WTC11 (cell line): ENCODE results near the gene RPEL1. TPM values are rescaled to one million over a fixed set of nuclear protein-coding genes. Genes with fewer than 3 reads are reported as not detected.

ENCODE experiments used
- ATAC-seq: fragments of 200-7000 bp; cut with Tn5 transposase; 2 replicates; pipeline ENCODE4 v1.10.0; 2021; ENCODE audit warnings: mild to moderate bottlenecking, moderate library complexity
- CTCF ChIA-PET: fragments of 300-600 bp; sonication (Branson Sonifier 250); formaldehyde crosslinking; loops from one replicate; lab custom pipeline; 2021; ENCODE audit warnings: antibody characterized with exemption; lab: Charles Lee
- POLR2A ChIA-PET: fragments of 350-600 bp; sonication (Branson Sonifier 250); formaldehyde crosslinking; loops from one replicate; lab custom pipeline; 2021; ENCODE audit warnings: antibody characterized with exemption; lab: Charles Lee
- DNase-seq: peaks from one replicate; pipeline ENCODE4 v3.0.0; 2021; ENCODE audit warnings: low spot score
- H3K27ac Mint-ChIP-seq: 2 replicates; pipeline ENCODE4 v1.8.0; 2021; ENCODE audit warnings: mixed read lengths
- H3K27me3 Mint-ChIP-seq: 2 replicates; pipeline ENCODE4 v1.8.0; 2021; ENCODE audit warnings: low read depth, mild to moderate bottlenecking, moderate library complexity, mixed read lengths
- H3K36me3 Mint-ChIP-seq: 2 replicates; pipeline ENCODE4 v1.8.0; 2021; ENCODE audit warnings: mixed read lengths
- H3K4me1 Mint-ChIP-seq: 2 replicates; pipeline ENCODE4 v1.8.0; 2022; ENCODE audit warnings: mixed read lengths
- H3K4me3 Mint-ChIP-seq: 2 replicates; pipeline ENCODE4 v1.8.0; 2021; ENCODE audit warnings: mild to moderate bottlenecking, moderate library complexity, mixed read lengths
- H3K9me3 Mint-ChIP-seq: 2 replicates; pipeline ENCODE4 v1.8.0; 2021; ENCODE audit warnings: mixed read lengths
- ETV6 ChIP-seq: sonication (generic); formaldehyde crosslinking; IDR thresholded peaks from 2 replicates; pipeline ENCODE4 v1.8.1; 2022; ENCODE audit warnings: mild to moderate bottlenecking, missing genetic modification reagents
- FOXK1 ChIP-seq: sonication (generic); formaldehyde crosslinking; IDR thresholded peaks from 2 replicates; pipeline ENCODE4 v1.8.0; 2022; ENCODE audit warnings: mild to moderate bottlenecking, moderate library complexity, missing genetic modification reagents
- JUN ChIP-seq: sonication (generic); formaldehyde crosslinking; IDR thresholded peaks from 2 replicates; pipeline ENCODE4 v1.8.0; 2023; ENCODE audit warnings: mild to moderate bottlenecking, missing genetic modification reagents
- MXD4 ChIP-seq: fragments of 250-450 bp; sonication (Bioruptor Pico); IDR thresholded peaks from 2 replicates; pipeline ENCODE4 v1.8.0; 2021; ENCODE audit warnings: mild to moderate bottlenecking, moderate library complexity, borderline replicate concordance
- MYBL2 ChIP-seq: sonication (generic); formaldehyde crosslinking; IDR thresholded peaks from 2 replicates; pipeline ENCODE4 v1.8.1; 2023; ENCODE audit warnings: mild to moderate bottlenecking, moderate library complexity, missing genetic modification reagents
- NFYB ChIP-seq: sonication (generic); formaldehyde crosslinking; conservative IDR thresholded peaks from 2 replicates; pipeline ENCODE4 v1.8.0; 2022; ENCODE audit warnings: low read depth, missing genetic modification reagents
- NR2C2 ChIP-seq: sonication (generic); formaldehyde crosslinking; IDR thresholded peaks from 2 replicates; pipeline ENCODE4 v1.8.0; 2022; ENCODE audit warnings: mild to moderate bottlenecking, missing genetic modification reagents
- OVOL2 ChIP-seq: fragments of 250-450 bp; sonication (Bioruptor Pico); IDR thresholded peaks from 2 replicates; pipeline ENCODE4 v1.9.0; 2021; ENCODE audit warnings: mild to moderate bottlenecking, borderline replicate concordance
- SOX15 ChIP-seq: fragments of 250-450 bp; sonication (Bioruptor Pico); IDR thresholded peaks from 2 replicates; pipeline ENCODE4 v1.9.0; 2021; ENCODE audit warnings: mild to moderate bottlenecking
- ZBTB21 ChIP-seq: sonication (generic); formaldehyde crosslinking; IDR thresholded peaks from 2 replicates; pipeline ENCODE4 v1.8.1; 2023; ENCODE audit warnings: mild to moderate bottlenecking, missing genetic modification reagents, borderline replicate concordance
- ZNF121 ChIP-seq: sonication (generic); formaldehyde crosslinking; IDR thresholded peaks from 2 replicates; pipeline ENCODE4 v1.8.0; 2023; ENCODE audit warnings: missing genetic modification reagents
- total RNA-seq: library from RNA; stranded (reverse); gene quantifications from 3 replicates; pipeline ENCODE4 v1.2.3, GENCODE V29; 2021
- TF ChIP-seq, protein P1 (sequence below): sonication (generic); formaldehyde crosslinking; IDR thresholded peaks from 2 replicates; pipeline ENCODE4 v1.8.1; 2023; ENCODE audit warnings: mild to moderate bottlenecking, missing genetic modification reagents, moderate library complexity
- TF ChIP-seq, protein P2 (sequence below): sonication (generic); formaldehyde crosslinking; IDR thresholded peaks from 2 replicates; pipeline ENCODE4 v1.8.1; 2023; ENCODE audit warnings: mild to moderate bottlenecking, missing genetic modification reagents
- TF ChIP-seq, protein P3 (sequence below): sonication (generic); formaldehyde crosslinking; conservative IDR thresholded peaks from 2 replicates; pipeline ENCODE4 v1.8.1; 2023; ENCODE audit warnings: mild to moderate bottlenecking, low read depth, missing genetic modification reagents, moderate library complexity
- TF ChIP-seq, protein P4 (sequence below): sonication (generic); formaldehyde crosslinking; IDR thresholded peaks from 2 replicates; pipeline ENCODE4 v1.8.0; 2022; ENCODE audit warnings: mild to moderate bottlenecking, missing genetic modification reagents
- TF ChIP-seq, protein P5 (sequence below): fragments of 200-600 bp; IDR thresholded peaks from 2 replicates; pipeline ENCODE4 v1.8.0; 2022; ENCODE audit warnings: antibody characterized with exemption
- TF ChIP-seq, protein P6 (sequence below): sonication (generic); formaldehyde crosslinking; IDR thresholded peaks from 2 replicates; pipeline ENCODE4 v1.8.1; 2023; ENCODE audit warnings: mild to moderate bottlenecking, missing genetic modification reagents, borderline replicate concordance

The RPEL1 gene
- total RNA-seq, 1 experiment from 2014 or later = 0.09 TPM

DNA sequence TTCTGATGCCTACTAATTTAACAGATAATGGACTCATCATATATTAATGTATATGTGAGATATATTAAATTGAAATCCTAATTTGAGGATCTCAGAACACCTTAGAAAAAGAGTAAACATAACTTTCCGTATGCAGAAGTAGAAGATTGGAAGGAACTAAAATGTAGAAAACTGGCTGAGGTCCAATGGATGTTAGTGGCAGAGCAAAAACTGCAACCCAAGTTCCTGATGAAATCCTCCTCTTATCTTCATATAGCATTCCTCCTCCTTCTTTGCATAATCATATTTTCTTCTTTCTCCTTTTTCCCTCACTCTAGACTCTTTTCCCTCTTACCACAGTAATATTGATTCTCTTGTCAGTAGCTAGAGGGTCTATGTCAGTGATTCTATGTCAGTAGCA lies 37.3 kb downstream of the RPEL1 start (continued):
- no peak for TF ChIP-seq OVOL2 (CRISPR knock-in tag)
- TF ChIP-seq, protein P1, sequence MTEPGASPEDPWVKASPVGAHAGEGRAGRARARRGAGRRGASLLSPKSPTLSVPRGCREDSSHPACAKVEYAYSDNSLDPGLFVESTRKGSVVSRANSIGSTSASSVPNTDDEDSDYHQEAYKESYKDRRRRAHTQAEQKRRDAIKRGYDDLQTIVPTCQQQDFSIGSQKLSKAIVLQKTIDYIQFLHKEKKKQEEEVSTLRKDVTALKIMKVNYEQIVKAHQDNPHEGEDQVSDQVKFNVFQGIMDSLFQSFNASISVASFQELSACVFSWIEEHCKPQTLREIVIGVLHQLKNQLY = no peak
- TF ChIP-seq MYBL2 (CRISPR knock-in tag) = no peak
- TF ChIP-seq, protein P2, sequence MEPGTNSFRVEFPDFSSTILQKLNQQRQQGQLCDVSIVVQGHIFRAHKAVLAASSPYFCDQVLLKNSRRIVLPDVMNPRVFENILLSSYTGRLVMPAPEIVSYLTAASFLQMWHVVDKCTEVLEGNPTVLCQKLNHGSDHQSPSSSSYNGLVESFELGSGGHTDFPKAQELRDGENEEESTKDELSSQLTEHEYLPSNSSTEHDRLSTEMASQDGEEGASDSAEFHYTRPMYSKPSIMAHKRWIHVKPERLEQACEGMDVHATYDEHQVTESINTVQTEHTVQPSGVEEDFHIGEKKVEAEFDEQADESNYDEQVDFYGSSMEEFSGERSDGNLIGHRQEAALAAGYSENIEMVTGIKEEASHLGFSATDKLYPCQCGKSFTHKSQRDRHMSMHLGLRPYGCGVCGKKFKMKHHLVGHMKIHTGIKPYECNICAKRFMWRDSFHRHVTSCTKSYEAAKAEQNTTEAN (CRISPR knock-in tag) = no peak
- no peak for TF ChIP-seq ZBTB21 (CRISPR knock-in tag)
- TF ChIP-seq JUN (CRISPR knock-in tag) = no peak
- no peak for TF ChIP-seq ETV6
- no peak for TF ChIP-seq MXD4 (CRISPR knock-in tag)
- TF ChIP-seq, all 79 proteins: peak for 0

DNA sequence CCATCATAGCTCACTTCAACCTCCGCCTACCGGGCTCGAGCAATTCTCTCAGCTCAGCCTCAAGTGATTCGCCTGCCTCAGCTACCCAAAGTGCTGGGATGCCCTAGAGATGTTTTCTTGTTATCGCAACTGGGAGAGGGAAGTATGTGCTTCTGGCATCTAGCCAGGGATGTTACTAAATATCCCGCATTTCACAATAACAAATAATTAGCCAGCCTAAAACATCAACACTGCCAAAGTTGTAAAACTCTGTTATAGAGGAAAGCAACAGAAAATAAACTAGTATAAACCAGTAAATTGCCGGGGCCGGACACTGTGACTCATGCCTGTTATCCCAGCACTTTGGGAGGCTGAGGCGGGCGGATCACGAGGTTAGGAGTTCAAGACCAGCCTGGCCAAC lies 38.5 kb downstream of the RPEL1 start:
- ATAC-seq (no peak), DNase-seq (no peak)
- POLR2A ChIA-PET = no interaction called here
- Mint-ChIP-seq H3K9me3 (no peaks in the 10 kb centered on the region), H3K4me1 (peaks cover 25% of the 10 kb centered on the region), H3K4me3 (no peak overlapping the region), H3K36me3 (no peaks in the 10 kb centered on the region), H3K27me3 (peaks cover 22% of the 10 kb centered on the region), H3K27ac (no peak overlapping the region)
- CTCF ChIA-PET = no interaction called here
- TF ChIP-seq ZNF121 (CRISPR knock-in tag) = peak; percentile 31; the same call in 1 of the 2 replicates
- TF ChIP-seq, protein P3, sequence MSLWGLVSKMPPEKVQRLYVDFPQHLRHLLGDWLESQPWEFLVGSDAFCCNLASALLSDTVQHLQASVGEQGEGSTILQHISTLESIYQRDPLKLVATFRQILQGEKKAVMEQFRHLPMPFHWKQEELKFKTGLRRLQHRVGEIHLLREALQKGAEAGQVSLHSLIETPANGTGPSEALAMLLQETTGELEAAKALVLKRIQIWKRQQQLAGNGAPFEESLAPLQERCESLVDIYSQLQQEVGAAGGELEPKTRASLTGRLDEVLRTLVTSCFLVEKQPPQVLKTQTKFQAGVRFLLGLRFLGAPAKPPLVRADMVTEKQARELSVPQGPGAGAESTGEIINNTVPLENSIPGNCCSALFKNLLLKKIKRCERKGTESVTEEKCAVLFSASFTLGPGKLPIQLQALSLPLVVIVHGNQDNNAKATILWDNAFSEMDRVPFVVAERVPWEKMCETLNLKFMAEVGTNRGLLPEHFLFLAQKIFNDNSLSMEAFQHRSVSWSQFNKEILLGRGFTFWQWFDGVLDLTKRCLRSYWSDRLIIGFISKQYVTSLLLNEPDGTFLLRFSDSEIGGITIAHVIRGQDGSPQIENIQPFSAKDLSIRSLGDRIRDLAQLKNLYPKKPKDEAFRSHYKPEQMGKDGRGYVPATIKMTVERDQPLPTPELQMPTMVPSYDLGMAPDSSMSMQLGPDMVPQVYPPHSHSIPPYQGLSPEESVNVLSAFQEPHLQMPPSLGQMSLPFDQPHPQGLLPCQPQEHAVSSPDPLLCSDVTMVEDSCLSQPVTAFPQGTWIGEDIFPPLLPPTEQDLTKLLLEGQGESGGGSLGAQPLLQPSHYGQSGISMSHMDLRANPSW = no peak

DNA sequence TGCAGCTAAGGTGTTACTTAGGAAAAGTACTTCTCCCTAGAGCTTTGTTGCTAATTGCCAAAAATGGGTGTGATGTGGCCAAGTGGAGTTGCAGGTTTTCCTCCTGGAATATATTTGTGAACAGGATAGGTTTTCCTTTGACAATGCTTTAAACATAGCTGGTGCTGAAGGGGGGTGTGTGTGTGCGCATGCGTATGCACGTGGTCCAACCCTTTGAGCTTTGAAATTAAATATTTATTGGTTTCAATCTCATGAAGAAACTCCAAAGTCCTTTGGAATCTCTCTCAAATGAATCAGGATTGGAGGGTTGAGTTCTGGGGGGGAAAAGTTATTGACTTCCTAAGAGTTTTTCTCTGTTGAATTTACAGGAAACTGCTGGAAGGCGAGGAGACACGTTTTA lies 42.3 kb downstream of the RPEL1 start:
- Mint-ChIP-seq H3K9me3 (no peaks in the 10 kb centered on the region), H3K4me3 (no peak overlapping the region), H3K27me3 (no peaks in the 10 kb centered on the region), H3K4me1 (no peaks in the 10 kb centered on the region)
- CTCF ChIA-PET = interaction anchor here (0.9 to 1.2 kb wide), 2 partner anchors 9 to 11 kb away, joined by 3 read pairs; partner anchors contain the start of gene INA
- DNase-seq (no peak), ATAC-seq (no peak)
- no peak for TF ChIP-seq JUN (CRISPR knock-in tag)
- TF ChIP-seq, protein P3 = no peak
- TF ChIP-seq NFYB = no peak
- TF ChIP-seq, all 79 proteins: peak for 0
- POLR2A ChIA-PET = interaction anchor here (0.7 kb wide), 1 partner anchor 37 kb away, joined by 3 read pairs; no protein-coding TSS in a partner anchor
- Mint-ChIP-seq H3K36me3 (no peaks in the 10 kb centered on the region), H3K27ac (no peak overlapping the region)

DNA sequence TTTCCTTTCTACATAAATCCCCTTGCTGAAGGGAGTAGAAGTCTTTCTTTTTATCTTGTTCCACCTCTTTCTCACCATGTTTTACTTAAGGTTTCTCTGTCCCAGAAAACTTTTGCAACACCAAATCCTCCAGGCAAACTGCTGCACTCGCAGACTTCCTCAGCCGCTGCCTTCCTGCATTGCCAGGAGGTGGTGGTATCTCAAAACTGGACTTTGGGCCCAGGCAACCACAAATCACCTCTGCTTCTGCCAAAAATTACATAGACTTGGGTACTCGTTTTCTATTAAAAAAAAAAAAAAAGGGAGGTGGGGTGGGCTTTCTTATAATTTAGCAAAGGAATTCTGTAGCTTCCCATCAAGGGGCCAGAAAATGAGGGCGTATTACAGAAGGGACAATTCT lies 45.9 kb downstream of the RPEL1 start:
- ATAC-seq (no peak), DNase-seq (no peak)
- no peaks in the 10 kb centered on the region for H3K36me3 Mint-ChIP-seq
- H3K27ac Mint-ChIP-seq = no peak overlapping the region
- POLR2A ChIA-PET = interaction anchor here (0.6 to 0.7 kb wide), 2 partner anchors 14 kb away, joined by 3 to 5 read pairs; no protein-coding TSS in a partner anchor
- no peaks in the 10 kb centered on the region for H3K27me3 Mint-ChIP-seq
- no peaks in the 10 kb centered on the region for H3K4me1 Mint-ChIP-seq
- CTCF ChIA-PET = no interaction called here
- H3K9me3 Mint-ChIP-seq = no peaks in the 10 kb centered on the region
- no peak overlapping the region for H3K4me3 Mint-ChIP-seq
- TF ChIP-seq NR2C2 (CRISPR knock-in tag) (no peak), SOX15 (CRISPR knock-in tag) (no peak), FOXK1 (CRISPR knock-in tag) (no peak)
- TF ChIP-seq, protein P4, sequence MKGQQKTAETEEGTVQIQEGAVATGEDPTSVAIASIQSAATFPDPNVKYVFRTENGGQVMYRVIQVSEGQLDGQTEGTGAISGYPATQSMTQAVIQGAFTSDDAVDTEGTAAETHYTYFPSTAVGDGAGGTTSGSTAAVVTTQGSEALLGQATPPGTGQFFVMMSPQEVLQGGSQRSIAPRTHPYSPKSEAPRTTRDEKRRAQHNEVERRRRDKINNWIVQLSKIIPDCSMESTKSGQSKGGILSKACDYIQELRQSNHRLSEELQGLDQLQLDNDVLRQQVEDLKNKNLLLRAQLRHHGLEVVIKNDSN (CRISPR knock-in tag) = no peak
- TF ChIP-seq, protein P5, sequence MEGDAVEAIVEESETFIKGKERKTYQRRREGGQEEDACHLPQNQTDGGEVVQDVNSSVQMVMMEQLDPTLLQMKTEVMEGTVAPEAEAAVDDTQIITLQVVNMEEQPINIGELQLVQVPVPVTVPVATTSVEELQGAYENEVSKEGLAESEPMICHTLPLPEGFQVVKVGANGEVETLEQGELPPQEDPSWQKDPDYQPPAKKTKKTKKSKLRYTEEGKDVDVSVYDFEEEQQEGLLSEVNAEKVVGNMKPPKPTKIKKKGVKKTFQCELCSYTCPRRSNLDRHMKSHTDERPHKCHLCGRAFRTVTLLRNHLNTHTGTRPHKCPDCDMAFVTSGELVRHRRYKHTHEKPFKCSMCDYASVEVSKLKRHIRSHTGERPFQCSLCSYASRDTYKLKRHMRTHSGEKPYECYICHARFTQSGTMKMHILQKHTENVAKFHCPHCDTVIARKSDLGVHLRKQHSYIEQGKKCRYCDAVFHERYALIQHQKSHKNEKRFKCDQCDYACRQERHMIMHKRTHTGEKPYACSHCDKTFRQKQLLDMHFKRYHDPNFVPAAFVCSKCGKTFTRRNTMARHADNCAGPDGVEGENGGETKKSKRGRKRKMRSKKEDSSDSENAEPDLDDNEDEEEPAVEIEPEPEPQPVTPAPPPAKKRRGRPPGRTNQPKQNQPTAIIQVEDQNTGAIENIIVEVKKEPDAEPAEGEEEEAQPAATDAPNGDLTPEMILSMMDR = no peak
- TF ChIP-seq, protein P6, sequence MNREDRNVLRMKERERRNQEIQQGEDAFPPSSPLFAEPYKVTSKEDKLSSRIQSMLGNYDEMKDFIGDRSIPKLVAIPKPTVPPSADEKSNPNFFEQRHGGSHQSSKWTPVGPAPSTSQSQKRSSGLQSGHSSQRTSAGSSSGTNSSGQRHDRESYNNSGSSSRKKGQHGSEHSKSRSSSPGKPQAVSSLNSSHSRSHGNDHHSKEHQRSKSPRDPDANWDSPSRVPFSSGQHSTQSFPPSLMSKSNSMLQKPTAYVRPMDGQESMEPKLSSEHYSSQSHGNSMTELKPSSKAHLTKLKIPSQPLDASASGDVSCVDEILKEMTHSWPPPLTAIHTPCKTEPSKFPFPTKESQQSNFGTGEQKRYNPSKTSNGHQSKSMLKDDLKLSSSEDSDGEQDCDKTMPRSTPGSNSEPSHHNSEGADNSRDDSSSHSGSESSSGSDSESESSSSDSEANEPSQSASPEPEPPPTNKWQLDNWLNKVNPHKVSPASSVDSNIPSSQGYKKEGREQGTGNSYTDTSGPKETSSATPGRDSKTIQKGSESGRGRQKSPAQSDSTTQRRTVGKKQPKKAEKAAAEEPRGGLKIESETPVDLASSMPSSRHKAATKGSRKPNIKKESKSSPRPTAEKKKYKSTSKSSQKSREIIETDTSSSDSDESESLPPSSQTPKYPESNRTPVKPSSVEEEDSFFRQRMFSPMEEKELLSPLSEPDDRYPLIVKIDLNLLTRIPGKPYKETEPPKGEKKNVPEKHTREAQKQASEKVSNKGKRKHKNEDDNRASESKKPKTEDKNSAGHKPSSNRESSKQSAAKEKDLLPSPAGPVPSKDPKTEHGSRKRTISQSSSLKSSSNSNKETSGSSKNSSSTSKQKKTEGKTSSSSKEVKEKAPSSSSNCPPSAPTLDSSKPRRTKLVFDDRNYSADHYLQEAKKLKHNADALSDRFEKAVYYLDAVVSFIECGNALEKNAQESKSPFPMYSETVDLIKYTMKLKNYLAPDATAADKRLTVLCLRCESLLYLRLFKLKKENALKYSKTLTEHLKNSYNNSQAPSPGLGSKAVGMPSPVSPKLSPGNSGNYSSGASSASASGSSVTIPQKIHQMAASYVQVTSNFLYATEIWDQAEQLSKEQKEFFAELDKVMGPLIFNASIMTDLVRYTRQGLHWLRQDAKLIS (CRISPR knock-in tag) = no peak
